Breast epithelium (tissue), 3 donors: ENCODE results near the gene KNSTRN.

ENCODE experiments used
- CTCF ChIP-seq, 3 donors: fragments of 450-650 bp; IDR thresholded peaks; one replicate each; pipeline ENCODE4 v1.5.1; 2016 to 2017; ENCODE audit warnings: antibody characterized with exemption in 3 of 3, mild to moderate bottlenecking in 3 of 3, moderate library complexity in 3 of 3
- POLR2A ChIP-seq: fragments of 450-650 bp; IDR thresholded peaks from one replicate; pipeline ENCODE4 v1.6.1; 2016; ENCODE audit warnings: antibody characterized with exemption, mild to moderate bottlenecking, moderate library complexity
- POLR2AphosphoS5 ChIP-seq, 3 donors: sonication (generic); formaldehyde crosslinking; IDR thresholded peaks; one replicate each; pipeline ENCODE4 v1.6.1; 2017; ENCODE audit warnings: antibody characterized with exemption in 3 of 3

- no peak for TF ChIP-seq CTCF (IDR thresholded peaks at IDR 0.05)
- no peak for TF ChIP-seq POLR2A
- no peak for TF ChIP-seq POLR2AphosphoS5 (IDR thresholded peaks at IDR 0.05)
Measured at GRCh38 chr15:40443255-40443654, 60.7 kb downstream of the KNSTRN start.
